ENCODE measurements around the gene TADA2A. TPM values are rescaled to one million over a fixed set of nuclear protein-coding genes. Genes with fewer than 3 reads are reported as not detected.
A peak's percentile ranks its signal among the peaks of the same experiment; 100 is the strongest.

TADA2A gene
- total RNA-seq, 5 donors from 2014 or later (not counting 1 experiment from before 2014, with no cell fraction given) = 14.5 to 27.3 (median 21.9) TPM

DNA sequence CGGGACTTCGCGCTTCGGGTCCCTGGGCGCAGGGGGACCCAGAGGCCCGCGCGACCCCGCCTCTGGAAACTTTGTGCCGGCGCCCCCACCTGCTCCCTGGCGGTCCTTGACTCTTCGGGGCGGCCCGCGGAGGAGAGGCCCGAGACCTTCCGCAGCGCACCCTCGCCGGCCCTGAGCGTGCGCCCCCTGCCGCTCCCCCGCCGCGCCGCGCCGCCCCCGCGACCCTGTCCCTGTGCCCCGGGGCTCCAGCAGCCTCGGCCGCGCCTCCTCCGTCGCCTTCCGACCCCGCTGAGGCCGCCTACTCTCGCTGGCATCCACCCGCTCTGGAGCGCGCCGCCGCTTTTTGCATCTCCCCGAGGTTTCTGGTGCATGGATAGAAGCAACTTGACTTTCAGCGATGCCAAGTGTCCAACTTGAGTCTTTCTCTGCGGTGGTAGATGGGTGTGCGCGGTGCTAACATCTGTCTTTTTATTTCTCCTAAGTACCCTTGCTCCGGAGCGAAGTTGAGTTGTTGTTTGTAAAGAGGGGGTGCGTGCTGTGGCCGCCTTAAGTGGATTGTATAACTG is 83.4 kb downstream of the TADA2A start:
- H3K9me3 Mint-ChIP-seq = no peaks in the 10 kb centered on the region
- DNase-seq (peak; percentile 43 to 83 (median 76)), ATAC-seq (replicated peaks in 1 of 4) (peak; percentile 68 to 75 (median 73))
- Histone ChIP-seq H3K27ac (ENCODE audit: low read length) (peak overlapping the region; percentile 32), H3K4me1 (ENCODE audit: control insufficient read depth in 1 of 2, extremely low read depth in 1 of 2, insufficient read depth in 2 of 2, low read length in 2 of 2) (peaks cover 4 to 24% of the 10 kb centered on the region in 2 experiments), H3K36me3 (ENCODE audit: control insufficient read depth in 2 of 2, extremely low read depth in 1 of 2, insufficient read depth in 1 of 2, low read length in 1 of 2) (no peaks in the 10 kb centered on the region), H3K27me3 (replicated peaks in 1 of 2; ENCODE audit: control insufficient read depth in 2 of 2, extremely low read depth in 1 of 2, insufficient read depth in 2 of 2, low read length in 1 of 2) (no peaks in the 10 kb centered on the region), H3K4me3 (ENCODE audit: control insufficient read depth in 1 of 2, extremely low read depth in 1 of 2, low read length in 1 of 2) (peak overlapping the region; percentile 46 to 80), H3K9me3 (no peaks in the 10 kb centered on the region)
- WGBS (ENCODE audit: insufficient coverage) = under 1% methylated on average over 52 of the region's 56 CpGs
- H3K36me3 Mint-ChIP-seq = no peaks in the 10 kb centered on the region
- POLR2A ChIA-PET = no interaction called here
- H3K27me3 Mint-ChIP-seq = no peaks in the 10 kb centered on the region
- peaks cover 27 to 33% (median 29%) of the 10 kb centered on the region in 3 donors for H3K4me1 Mint-ChIP-seq
- peak overlapping the region; percentile 85 to 96 for H3K27ac Mint-ChIP-seq
- peak overlapping the region; percentile 87 to 98 (median 95) for H3K4me3 Mint-ChIP-seq
- CTCF ChIA-PET = no interaction called here

DNA sequence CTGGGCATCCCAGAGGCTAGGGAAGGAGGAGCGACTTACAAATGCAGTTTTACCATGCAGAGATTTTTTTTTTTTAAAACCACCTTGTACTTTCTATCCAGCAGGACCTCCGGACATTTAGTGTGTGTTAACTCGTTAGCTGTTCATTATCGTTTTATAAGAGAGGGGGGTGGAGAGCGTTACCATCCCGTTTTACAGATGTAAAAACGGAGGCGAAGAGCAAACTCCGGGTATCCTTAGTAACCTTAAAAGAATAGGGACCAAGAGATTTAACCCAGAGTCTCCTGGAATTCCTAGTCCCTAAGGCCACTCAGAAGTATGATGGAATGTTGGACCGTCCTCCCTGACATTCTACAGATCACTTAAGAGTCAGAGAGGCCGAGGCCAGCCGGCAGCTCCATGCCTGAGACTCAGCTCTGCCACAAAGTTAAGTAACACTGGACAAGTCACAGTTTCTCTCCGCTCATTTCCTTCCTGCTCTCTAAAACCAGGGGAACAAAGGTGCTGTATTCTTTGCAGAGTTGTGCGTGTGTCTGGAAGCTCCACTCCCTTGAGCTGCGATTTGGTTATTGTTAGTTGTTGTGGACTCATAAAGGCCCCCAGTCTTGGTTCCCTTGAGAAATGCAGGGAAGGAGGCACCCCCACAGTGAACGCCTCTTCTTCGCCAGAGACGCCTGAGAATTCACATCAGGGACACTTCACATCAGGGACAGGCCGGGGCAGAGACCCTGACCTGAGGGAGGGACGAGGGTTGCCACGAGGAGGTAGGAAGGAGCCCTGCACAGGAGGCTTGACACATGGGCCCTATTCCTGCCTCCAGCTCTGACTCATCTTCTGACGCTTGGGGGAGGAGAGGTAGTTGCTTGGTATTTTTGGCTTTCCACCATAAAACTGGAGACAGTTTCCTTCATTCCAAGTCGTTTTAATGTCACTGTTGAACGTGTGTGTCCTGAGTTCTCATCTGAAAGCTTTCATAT is 84.2 kb downstream of the TADA2A start:
- H3K9me3 Mint-ChIP-seq = no peaks in the 10 kb centered on the region
- peak overlapping the region; percentile 85 to 96 for H3K27ac Mint-ChIP-seq
- no peaks in the 10 kb centered on the region for H3K27me3 ChIP-seq (replicated peaks in 1 of 2; ENCODE audit: control insufficient read depth in 2 of 2, extremely low read depth in 1 of 2, insufficient read depth in 2 of 2, low read length in 1 of 2)
- H3K27me3 Mint-ChIP-seq = no peaks in the 10 kb centered on the region
- H3K4me3 ChIP-seq (ENCODE audit: control insufficient read depth in 1 of 2, extremely low read depth in 1 of 2, low read length in 1 of 2) = peak overlapping the region; percentile 46 to 80
- H3K27ac ChIP-seq (ENCODE audit: low read length) = peak overlapping the region; percentile 32
- ChIA-PET CTCF (no interaction called here), POLR2A (no interaction called here)
- H3K4me3 Mint-ChIP-seq = peak overlapping the region; percentile 87 to 98 (median 95)
- ATAC-seq (replicated peaks in 1 of 4) = no peak
- H3K4me1 Mint-ChIP-seq = peaks cover 27 to 33% (median 29%) of the 10 kb centered on the region in 3 donors
- no peaks in the 10 kb centered on the region for H3K36me3 ChIP-seq (ENCODE audit: control insufficient read depth in 2 of 2, extremely low read depth in 1 of 2, insufficient read depth in 1 of 2, low read length in 1 of 2)
- WGBS (ENCODE audit: insufficient coverage) = 63% methylated on average over 12 of the region's 24 CpGs
- DNase-seq = peak in 1 of 35 experiments; percentile 13
- no peaks in the 10 kb centered on the region for H3K9me3 ChIP-seq
- no peaks in the 10 kb centered on the region for H3K36me3 Mint-ChIP-seq
- H3K4me1 ChIP-seq (ENCODE audit: control insufficient read depth in 1 of 2, extremely low read depth in 1 of 2, insufficient read depth in 2 of 2, low read length in 2 of 2) = peaks cover 4 to 24% of the 10 kb centered on the region in 2 experiments

DNA sequence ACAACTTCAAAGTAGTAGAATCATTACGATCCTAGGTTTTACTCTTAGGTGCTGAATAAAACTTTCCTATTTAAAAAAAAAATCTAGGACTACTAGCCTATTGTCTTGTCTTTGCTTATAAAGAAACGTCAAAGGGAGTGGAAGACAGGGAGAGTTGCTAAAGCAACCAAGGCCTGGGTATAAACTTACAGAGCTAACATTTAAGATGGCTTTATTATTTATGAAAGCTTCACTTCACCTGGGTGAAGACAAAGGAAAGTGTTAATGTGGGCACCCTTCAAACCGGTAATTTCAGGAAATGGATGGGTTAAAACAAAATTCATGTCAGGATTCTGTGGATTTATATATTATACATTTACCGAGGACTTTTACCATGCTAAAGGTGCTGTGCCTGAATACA is 85.5 kb downstream of the TADA2A start:
- H3K36me3 ChIP-seq (ENCODE audit: control insufficient read depth in 2 of 2, extremely low read depth in 1 of 2, insufficient read depth in 1 of 2, low read length in 1 of 2) = no peaks in the 10 kb centered on the region
- Mint-ChIP-seq H3K9me3 (no peaks in the 10 kb centered on the region), H3K27ac (no peak overlapping the region), H3K4me1 (peaks cover 27 to 33% (median 29%) of the 10 kb centered on the region in 3 donors), H3K36me3 (no peaks in the 10 kb centered on the region), H3K27me3 (no peaks in the 10 kb centered on the region), H3K4me3 (no peak overlapping the region)
- ChIA-PET CTCF (interaction anchor here in 1 of 2 donors (0.6 kb wide), 1 partner anchor 50 kb away, joined by 5 read pairs; no protein-coding TSS in a partner anchor), POLR2A (interaction anchor here in 1 of 2 donors (0.5 kb wide), 1 partner anchor 23 kb away, joined by 4 read pairs; no protein-coding TSS in a partner anchor)
- H3K4me1 ChIP-seq (ENCODE audit: control insufficient read depth in 1 of 2, extremely low read depth in 1 of 2, insufficient read depth in 2 of 2, low read length in 2 of 2) = peaks cover 4 to 24% of the 10 kb centered on the region in 2 experiments
- no peak for DNase-seq
- no peaks in the 10 kb centered on the region for H3K9me3 ChIP-seq
- no peak for ATAC-seq (replicated peaks in 1 of 4)
- no peak overlapping the region for H3K27ac ChIP-seq (ENCODE audit: low read length)
- 80% methylated on average over 1 of the region's 4 CpGs for WGBS (ENCODE audit: insufficient coverage)
- no peaks in the 10 kb centered on the region for H3K27me3 ChIP-seq (replicated peaks in 1 of 2; ENCODE audit: control insufficient read depth in 2 of 2, extremely low read depth in 1 of 2, insufficient read depth in 2 of 2, low read length in 1 of 2)
- no peak overlapping the region for H3K4me3 ChIP-seq (ENCODE audit: control insufficient read depth in 1 of 2, extremely low read depth in 1 of 2, low read length in 1 of 2)

DNA sequence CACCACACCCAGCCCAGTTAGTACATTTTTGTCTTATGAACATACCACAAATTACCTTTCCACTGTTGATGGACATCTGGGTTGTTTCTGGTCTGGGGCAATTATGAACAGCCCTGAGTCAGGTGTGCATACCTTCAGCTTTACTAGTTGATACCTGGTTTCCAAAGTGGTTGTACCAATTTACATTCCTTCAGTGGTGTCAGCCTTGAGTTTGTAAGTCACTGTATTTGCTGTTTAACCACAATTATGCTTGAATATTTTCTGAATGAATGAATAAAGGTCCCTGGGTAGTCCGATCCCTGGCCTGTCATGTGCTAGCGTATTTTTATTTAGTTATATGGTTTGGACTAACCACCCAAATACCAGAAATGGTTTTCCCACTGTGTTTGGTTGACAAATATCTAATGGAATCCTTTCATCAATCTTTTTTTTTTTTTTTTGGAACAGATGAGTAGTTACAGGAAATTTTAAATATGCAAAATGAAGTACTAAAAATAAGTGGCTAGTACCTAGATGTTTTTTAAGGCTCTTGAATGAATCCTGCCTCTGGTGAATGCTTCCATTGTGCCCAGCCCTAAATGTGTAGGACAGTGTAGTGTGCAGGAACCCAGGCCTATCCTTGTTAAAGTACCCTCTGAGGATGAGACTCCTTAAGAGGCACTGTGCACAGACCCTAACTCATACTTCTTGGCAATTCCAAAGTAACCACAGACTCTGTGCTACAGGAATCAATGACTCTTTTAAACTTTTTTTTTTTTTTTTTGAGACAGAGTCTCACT is 86.8 kb downstream of the TADA2A start:
- no peak overlapping the region for H3K4me3 ChIP-seq (ENCODE audit: control insufficient read depth in 1 of 2, extremely low read depth in 1 of 2, low read length in 1 of 2)
- Mint-ChIP-seq H3K9me3 (no peaks in the 10 kb centered on the region), H3K27ac (no peak overlapping the region), H3K4me3 (no peak overlapping the region), H3K36me3 (no peaks in the 10 kb centered on the region), H3K27me3 (no peaks in the 10 kb centered on the region), H3K4me1 (peaks cover 22 to 28% (median 23%) of the 10 kb centered on the region in 3 donors)
- ChIA-PET CTCF (no interaction called here), POLR2A (no interaction called here)
- peaks cover 2 to 22% of the 10 kb centered on the region in 2 experiments for H3K4me1 ChIP-seq (ENCODE audit: control insufficient read depth in 1 of 2, extremely low read depth in 1 of 2, insufficient read depth in 2 of 2, low read length in 2 of 2)
- no peak overlapping the region for H3K27ac ChIP-seq (ENCODE audit: low read length)
- no peak for ATAC-seq (replicated peaks in 1 of 4)
- DNase-seq = no peak
- H3K36me3 ChIP-seq (ENCODE audit: control insufficient read depth in 2 of 2, extremely low read depth in 1 of 2, insufficient read depth in 1 of 2, low read length in 1 of 2) = no peaks in the 10 kb centered on the region
- H3K9me3 ChIP-seq = no peaks in the 10 kb centered on the region
- no peaks in the 10 kb centered on the region for H3K27me3 ChIP-seq (replicated peaks in 1 of 2; ENCODE audit: control insufficient read depth in 2 of 2, extremely low read depth in 1 of 2, insufficient read depth in 2 of 2, low read length in 1 of 2)
- no CpG with 5 or more reads among the region's 2 CpGs for WGBS (ENCODE audit: insufficient coverage)

DNA sequence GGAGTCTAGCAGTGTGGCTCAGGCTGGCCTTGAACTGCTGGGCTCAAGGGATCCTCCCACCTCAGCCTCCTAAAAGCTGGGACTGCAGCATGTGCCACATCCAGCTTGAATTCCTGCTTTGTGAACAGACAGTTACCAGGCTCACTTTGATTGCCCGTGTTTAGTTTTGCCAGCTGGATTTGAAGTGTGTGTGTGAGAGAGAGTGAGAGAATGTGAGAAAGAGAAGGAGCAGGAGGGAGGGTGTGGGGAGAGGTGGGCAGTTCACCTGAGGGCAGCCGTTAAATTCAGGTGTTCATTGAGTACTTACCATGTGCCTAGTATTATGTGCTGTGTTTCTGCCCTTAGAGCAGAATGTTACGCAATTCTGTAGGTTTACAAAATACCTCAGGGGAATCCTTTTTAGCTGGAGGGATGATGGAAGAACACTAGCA is 87.7 kb downstream of the TADA2A start:
- H3K9me3 ChIP-seq = no peaks in the 10 kb centered on the region
- H3K27ac ChIP-seq (ENCODE audit: low read length) = no peak overlapping the region
- H3K27me3 Mint-ChIP-seq = no peaks in the 10 kb centered on the region
- H3K4me1 Mint-ChIP-seq = peaks cover 16 to 20% (median 18%) of the 10 kb centered on the region in 3 donors
- 83% methylated on average over 1 of the region's 3 CpGs for WGBS (ENCODE audit: insufficient coverage)
- ChIA-PET POLR2A (no interaction called here), CTCF (no interaction called here)
- no peaks in the 10 kb centered on the region for H3K36me3 Mint-ChIP-seq
- H3K4me1 ChIP-seq (ENCODE audit: control insufficient read depth in 1 of 2, extremely low read depth in 1 of 2, insufficient read depth in 2 of 2, low read length in 2 of 2) = peaks cover 0 to 13% of the 10 kb centered on the region in 2 experiments
- DNase-seq (no peak), ATAC-seq (replicated peaks in 1 of 4) (no peak)
- H3K27me3 ChIP-seq (replicated peaks in 1 of 2; ENCODE audit: control insufficient read depth in 2 of 2, extremely low read depth in 1 of 2, insufficient read depth in 2 of 2, low read length in 1 of 2) = no peaks in the 10 kb centered on the region
- H3K4me3 Mint-ChIP-seq = no peak overlapping the region
- H3K36me3 ChIP-seq (ENCODE audit: control insufficient read depth in 2 of 2, extremely low read depth in 1 of 2, insufficient read depth in 1 of 2, low read length in 1 of 2) = no peaks in the 10 kb centered on the region
- no peak overlapping the region for H3K4me3 ChIP-seq (ENCODE audit: control insufficient read depth in 1 of 2, extremely low read depth in 1 of 2, low read length in 1 of 2)
- no peak overlapping the region for H3K27ac Mint-ChIP-seq
- no peaks in the 10 kb centered on the region for H3K9me3 Mint-ChIP-seq

DNA sequence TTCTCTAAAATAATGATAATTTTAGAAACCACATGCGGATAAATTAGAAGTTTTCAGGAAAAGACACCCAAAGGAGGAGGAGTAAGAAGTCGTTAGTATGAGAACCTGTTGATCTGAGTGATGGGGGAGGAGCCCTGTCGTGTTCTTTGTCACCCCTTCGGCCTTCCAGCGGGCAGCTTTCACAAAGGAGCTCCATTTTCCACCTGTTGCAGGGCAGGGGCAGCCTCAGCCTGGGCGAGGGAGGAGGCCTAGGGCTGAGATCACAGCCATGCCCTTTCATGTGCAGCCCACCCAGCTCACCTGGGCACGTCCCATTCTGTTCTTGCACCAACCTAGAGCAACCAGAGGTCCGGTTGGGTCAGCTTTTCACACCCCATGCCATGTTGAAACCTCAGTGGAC is 88.3 kb downstream of the TADA2A start:
- no peaks in the 10 kb centered on the region for H3K27me3 Mint-ChIP-seq

More for the DNA sequence above, 88.3 kb downstream of the TADA2A start:
- ChIA-PET CTCF (no interaction called here), POLR2A (interaction anchor here in 1 of 2 donors (0.6 kb wide), 1 partner anchor 18 kb away, joined by 4 read pairs; no protein-coding TSS in a partner anchor)
- Mint-ChIP-seq H3K36me3 (no peaks in the 10 kb centered on the region), H3K4me1 (peaks cover 15 to 19% (median 18%) of the 10 kb centered on the region in 3 donors), H3K9me3 (no peaks in the 10 kb centered on the region), H3K4me3 (no peak overlapping the region), H3K27ac (no peak overlapping the region)
- H3K4me1 ChIP-seq (ENCODE audit: control insufficient read depth in 1 of 2, extremely low read depth in 1 of 2, insufficient read depth in 2 of 2, low read length in 2 of 2) = peaks cover 0 to 12% of the 10 kb centered on the region in 2 experiments
- H3K9me3 ChIP-seq = no peaks in the 10 kb centered on the region
- peaks cover 0 to 2% of the 10 kb centered on the region in 2 donors for H3K36me3 ChIP-seq (ENCODE audit: control insufficient read depth in 2 of 2, extremely low read depth in 1 of 2, insufficient read depth in 1 of 2, low read length in 1 of 2)
- 86% methylated on average over 7 of the region's 8 CpGs for WGBS (ENCODE audit: insufficient coverage)
- no peaks in the 10 kb centered on the region for H3K27me3 ChIP-seq (replicated peaks in 1 of 2; ENCODE audit: control insufficient read depth in 2 of 2, extremely low read depth in 1 of 2, insufficient read depth in 2 of 2, low read length in 1 of 2)
- no peak overlapping the region for H3K4me3 ChIP-seq (ENCODE audit: control insufficient read depth in 1 of 2, extremely low read depth in 1 of 2, low read length in 1 of 2)
- DNase-seq (no peak), ATAC-seq (replicated peaks in 1 of 4) (no peak)
- H3K27ac ChIP-seq (ENCODE audit: low read length) = no peak overlapping the region

Data from T-cell (primary cell).